NCI-H2029 treated with DMSO at 0.1 percent for 48 hours (cell line): ENCODE measurements around the gene USF1.
A peak's percentile ranks its signal among the peaks of the same experiment; 100 is the strongest.
"Not testable (repeated sequence)": the region's sequence is repeated elsewhere in the genome, so short reads cannot be mapped to it uniquely, and the experiment has no call there.

Source experiments
- DNase-seq: peaks from one replicate; lab custom pipeline; 2025; lab: John Stamatoyannopoulos, UW

USF1 gene

DNA sequence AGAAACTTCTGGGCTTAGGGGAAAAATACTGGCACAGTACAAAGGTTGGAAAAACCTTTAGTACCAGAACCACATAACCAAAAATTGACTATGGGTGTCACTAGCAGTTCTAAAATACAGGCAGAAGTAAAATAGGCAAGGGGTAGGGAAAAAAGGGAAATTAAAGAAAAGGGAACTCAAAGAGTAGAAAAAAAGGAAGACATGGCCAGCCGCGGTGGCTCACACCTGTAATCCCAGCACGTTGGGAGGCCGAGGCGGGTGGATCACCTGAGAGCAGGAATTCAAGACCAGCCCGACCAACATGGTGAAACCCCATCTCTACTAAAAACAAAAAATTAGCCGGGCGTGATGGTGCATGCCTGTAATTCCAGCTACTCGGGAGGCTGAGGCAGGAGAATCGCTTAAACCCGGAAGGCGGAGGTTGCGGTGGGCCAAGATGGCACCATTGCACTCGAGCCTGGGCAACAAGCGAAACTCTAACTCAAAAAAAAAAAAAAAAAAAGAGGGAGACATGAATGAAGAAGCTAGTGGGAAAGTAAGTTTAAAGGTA lies 26.6 kb downstream of the USF1 start:
- DNase-seq: not testable (repeated sequence)

DNA sequence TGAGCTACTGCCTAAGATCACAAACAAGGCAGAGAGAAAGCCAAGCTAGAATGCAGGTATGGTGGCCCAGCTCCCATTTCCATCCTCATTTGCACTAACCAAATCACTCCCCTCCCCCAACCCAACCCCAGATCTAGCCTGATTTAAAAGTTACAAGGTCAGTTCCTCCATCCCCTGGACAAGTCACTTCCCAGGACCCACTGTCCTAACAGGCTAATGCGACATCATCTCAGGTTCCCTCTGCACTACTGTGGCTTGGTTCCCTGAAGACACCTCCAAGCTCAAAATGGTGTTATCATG lies 27.2 kb downstream of the USF1 start:
- no peak for DNase-seq

DNA sequence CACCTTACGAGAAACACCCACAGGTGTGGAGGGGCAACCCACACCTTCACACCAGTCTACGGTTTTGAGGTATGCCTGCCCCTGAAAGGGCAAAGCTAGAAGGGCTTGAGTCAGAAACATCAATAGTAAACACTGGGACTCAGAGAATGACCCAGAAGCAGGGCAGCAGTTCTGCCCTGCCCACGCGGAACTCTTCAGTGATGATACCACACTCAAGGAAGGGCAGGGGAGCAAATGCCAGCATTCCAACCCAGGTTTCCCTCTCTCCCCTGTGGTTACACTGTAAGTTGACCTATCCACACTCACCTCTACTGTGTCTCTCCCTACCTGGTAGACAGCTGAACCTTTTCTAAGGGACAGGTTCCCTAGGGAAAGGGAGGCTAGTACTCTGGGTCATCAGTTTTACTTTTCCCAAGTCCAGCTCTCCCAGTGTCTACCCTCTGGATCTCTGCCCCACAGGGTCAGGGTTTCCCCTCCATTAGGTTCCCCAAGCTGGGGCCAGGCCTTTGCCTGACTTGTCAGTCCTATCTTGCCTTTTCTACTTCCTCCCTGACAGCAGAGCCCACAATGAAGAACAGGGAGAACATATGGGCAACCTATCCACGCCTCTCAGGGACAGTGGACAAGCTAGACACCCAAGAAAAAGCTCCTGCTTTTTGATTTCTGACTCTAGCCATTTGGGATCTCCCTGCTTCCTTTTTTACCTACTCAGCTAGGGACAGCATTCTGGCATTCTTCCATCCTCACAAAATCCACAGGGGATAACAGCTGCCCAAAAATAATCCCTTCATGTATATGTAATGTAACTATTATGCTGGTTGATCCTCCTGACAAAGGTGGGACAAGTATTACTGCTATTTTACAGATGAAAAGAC lies 27.8 kb downstream of the USF1 start:
- no peak for DNase-seq

GRCh38 chr1:161017181-161017580 lies 28.6 kb downstream of the USF1 start:
- not testable (repeated sequence) for DNase-seq

GRCh38 chr1:161016683-161017082 lies 29.1 kb downstream of the USF1 start:
- not testable (repeated sequence) for DNase-seq

DNA sequence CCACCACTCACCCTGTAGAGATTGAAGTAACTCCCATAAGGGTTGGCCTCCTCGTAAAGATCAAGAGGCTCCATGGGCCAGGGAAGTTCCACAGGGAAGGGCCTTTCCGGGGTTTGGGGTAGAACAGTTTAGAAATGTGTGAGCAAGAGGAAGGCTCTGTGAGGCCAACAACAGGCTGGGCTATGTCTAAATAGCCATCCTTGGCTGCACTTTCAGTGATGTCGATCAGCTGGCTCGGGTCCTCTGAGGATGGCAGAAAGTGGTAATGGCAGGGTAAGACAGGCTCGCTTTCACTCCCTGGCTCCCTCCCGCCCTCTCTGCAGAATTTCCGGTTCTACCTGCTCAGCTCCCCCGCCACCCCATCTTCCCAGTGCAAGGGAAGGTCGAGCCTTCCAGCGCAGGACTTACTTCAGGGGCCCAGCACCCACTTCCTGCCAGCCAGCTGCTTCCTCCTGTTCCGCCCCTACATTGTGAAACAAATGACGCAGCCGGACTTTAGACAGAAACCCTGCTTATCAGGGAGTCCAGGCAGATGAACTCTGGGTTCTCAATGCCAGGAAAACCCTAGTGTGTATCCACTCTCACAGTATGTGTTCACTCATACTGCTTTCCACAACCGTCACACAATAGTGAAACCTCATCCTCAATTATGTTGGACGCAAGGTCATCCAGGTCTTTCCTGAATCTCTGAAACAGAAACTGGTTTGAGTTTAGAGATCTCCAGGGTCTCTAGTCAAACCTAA lies 32.1 kb downstream of the USF1 start:
- DNase-seq: no peak

GRCh38 chr1:161013131-161013487 lies 32.7 kb downstream of the USF1 start:
- DNase-seq: no peak

GRCh38 chr1:161012420-161012819 lies 33.4 kb downstream of the USF1 start:
- DNase-seq: no peak

- DNase-seq: no peak
Measured at GRCh38 chr1:161009602-161010211, 36.1 kb downstream of the USF1 start.

GRCh38 chr1:161008869-161009510 lies 36.8 kb downstream of the USF1 start:
- no peak for DNase-seq

- no peak for DNase-seq
Measured at GRCh38 chr1:161007369-161007768, 38.4 kb downstream of the USF1 start.

DNA sequence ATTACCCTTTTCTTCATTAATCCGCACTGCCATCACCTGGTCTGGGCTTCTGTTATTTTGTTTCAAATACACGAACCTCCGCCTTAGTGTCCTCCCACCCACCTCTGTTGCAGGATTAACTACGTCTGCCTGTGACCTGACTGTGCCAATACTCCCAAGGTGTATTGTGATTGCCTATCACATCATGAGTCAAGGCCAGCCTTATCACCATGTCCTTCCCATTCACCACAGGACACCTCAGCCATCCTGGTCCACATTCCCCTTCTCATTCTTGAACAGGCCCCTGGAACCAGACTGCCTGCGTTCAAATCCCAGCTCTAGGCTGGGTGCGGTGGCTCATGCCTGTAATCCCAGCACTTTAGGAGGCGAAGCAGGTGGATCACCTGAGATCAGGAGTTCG lies 39.2 kb downstream of the USF1 start:
- no peak for DNase-seq

DNA sequence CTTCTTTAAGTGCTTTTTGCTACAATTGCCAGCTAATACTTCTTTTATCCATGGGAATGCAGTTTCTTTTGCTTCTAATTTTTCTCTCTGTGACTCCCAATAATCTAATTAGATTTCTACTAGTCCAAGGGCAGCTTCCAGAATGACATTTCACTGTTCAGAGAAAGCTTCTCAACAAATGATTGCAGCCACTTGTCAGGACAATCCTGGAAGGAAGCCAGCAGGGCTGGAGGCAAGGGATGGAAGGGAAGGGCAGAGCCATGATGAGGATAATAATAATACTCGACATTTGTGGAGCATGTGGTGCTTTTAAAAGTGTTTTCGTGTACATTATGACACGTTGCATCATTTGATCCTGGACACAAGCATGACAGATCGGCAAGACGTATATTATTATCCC lies 44.3 kb downstream of the USF1 start:
- peak; percentile 51 for DNase-seq

DNA sequence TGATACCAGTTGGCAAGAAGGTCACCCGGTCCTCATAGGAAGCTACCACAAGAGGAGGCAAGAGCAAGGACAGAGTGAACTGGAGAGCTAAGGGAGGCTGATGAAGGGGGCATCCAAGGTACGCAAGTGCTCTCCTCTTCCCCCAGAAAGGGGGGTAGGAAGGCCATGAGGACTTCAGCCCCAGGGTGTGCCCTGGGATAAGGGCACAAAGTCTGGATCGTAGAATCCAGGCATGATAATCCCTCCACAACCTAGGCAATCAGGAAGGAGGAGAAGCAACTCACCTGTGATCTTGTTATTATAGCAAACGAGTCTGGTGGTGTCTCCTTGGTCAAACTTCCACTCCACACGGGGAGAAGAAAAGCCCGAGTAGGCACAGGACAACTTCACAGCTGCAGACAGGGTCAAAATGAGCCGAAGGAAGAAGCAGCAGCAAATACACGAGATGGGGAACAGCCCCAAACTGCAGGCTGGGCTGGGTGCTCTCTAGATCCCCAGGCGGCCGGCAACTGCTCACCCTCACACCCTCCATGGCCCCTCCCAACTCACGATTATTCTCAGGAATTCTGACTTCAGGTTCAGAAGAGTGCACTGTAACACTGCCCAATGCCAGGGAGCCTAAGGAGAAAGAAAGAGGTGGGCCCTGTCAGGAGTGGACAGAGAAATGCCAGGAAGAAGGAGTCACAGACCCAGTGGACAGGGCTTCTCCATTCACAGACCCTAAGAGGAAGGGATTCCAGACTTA lies 44.9 kb downstream of the USF1 start:
- no peak for DNase-seq

- no peak for DNase-seq
Measured at GRCh38 chr1:160999376-160999775, 46.4 kb downstream of the USF1 start.

- DNase-seq: no peak
Measured at GRCh38 chr1:160997323-160998038, 48.3 kb downstream of the USF1 start.

- DNase-seq: no peak
Measured at GRCh38 chr1:160996178-160996577, 49.6 kb downstream of the USF1 start.

DNA sequence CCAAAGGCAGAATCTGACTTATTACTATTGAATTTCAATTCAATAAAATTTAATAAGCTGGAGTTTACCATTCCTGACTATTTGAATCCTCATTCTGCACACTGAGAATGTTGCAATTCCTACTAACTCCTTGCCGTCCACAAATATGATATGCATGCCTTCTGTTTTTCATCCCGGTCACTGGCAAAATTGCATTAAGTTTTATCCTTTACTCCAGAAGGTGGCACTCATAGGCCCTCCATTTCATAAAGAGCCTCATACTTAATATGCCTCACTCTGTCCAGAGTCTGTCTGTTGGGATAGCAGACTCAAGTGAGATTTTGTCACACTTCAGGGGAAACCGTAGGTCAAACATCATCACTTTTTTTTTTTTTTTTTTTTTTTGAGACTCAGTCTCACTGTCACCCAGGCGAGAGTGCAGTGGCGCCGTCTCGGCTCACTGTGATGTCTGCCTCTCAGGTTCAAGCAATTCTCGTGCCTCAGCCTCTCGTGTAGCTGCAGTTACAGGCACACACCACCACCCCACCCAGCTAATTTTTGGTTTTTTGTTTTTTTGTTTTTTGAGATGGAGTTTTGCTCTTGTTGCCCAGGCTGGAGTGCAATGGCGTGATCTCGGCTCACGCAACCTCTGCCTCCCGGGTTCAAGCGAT lies 52.1 kb downstream of the USF1 start:
- no peak for DNase-seq

- DNase-seq: peak; percentile 56
Measured at GRCh38 chr1:160992036-160992435, 53.7 kb downstream of the USF1 start.
